Gastrocnemius medialis (tissue), 4 donors: Measurements from ENCODE around the gene BORCS5. TPM values are rescaled to one million over a fixed set of nuclear protein-coding genes. Genes with fewer than 3 reads are reported as not detected.
A peak's percentile ranks its signal among the peaks of the same experiment; 100 is the strongest.

ENCODE experiments used
- ATAC-seq, 2 donors: fragments of 150-250 bp; one replicate each; pipeline ENCODE4 v1.9.1; 2016
- DNase-seq, 2 donors: peaks; one replicate each; pipeline ENCODE4 v3.0.0-alpha.2; 2019
- H3K27ac ChIP-seq, 4 donors: fragments of 200-600 bp; sonication (generic); 1 replicate in 1 of 4; 2 replicates in 3 of 4; pipeline ENCODE4 v1.5.1; 2016 to 2018; ENCODE audit warnings: mild to moderate bottlenecking in 2 of 4, moderate library complexity in 1 of 4
- H3K27me3 ChIP-seq, 3 donors: fragments of 200-600 bp; sonication (generic) in 2 of 3; 1 replicate in 1 of 3; 2 replicates in 2 of 3; pipeline versions ENCODE4 v1.5.1 to v1.6.0; 2016 to 2019; ENCODE audit warnings: mild to moderate bottlenecking in 1 of 3, moderate library complexity in 1 of 3
- H3K36me3 ChIP-seq, 2 donors: fragments of 200-600 bp; sonication (generic) in 1 of 2; one replicate each; pipeline ENCODE4 v1.5.1; 2017 to 2018
- H3K4me1 ChIP-seq, 2 donors: fragments of 200-600 bp; sonication (generic) in 1 of 2; one replicate each; pipeline ENCODE4 v1.5.1; 2016 to 2017; ENCODE audit warnings: mild to moderate bottlenecking in 2 of 2
- H3K4me3 ChIP-seq, 4 donors: fragments of 200-600 bp; sonication (generic) in 3 of 4; 1 replicate in 1 of 4; 2 replicates in 3 of 4; pipeline ENCODE4 v1.5.1; 2016 to 2019; ENCODE audit warnings: mild to moderate bottlenecking in 2 of 4
- H3K9me3 ChIP-seq, 3 donors: fragments of 200-600 bp; sonication (generic) in 2 of 3; 1 replicate in 1 of 3; 2 replicates in 2 of 3; pipeline ENCODE4 v1.5.1; 2016 to 2019
- CTCF ChIP-seq, 5 experiments: fragments of 450-650 bp in 3 of 5; fragments of 200-600 bp in 2 of 5; sonication (generic) in 2 of 5; IDR thresholded peaks in 4 of 5; conservative IDR thresholded peaks in 1 of 5; 1 replicate in 4 of 5; 2 replicates in 1 of 5; pipeline ENCODE4 v1.5.1; 2016 to 2019; ENCODE audit warnings: antibody characterized with exemption in 5 of 5, mild to moderate bottlenecking in 3 of 5, moderate library complexity in 3 of 5
- POLR2A ChIP-seq, 2 donors: fragments of 450-650 bp; IDR thresholded peaks; one replicate each; pipeline ENCODE4 v1.6.1; 2017; ENCODE audit warnings: antibody characterized with exemption in 2 of 2, mild to moderate bottlenecking in 2 of 2, moderate library complexity in 2 of 2
- in situ Hi-C, 4 donors: fragments of 200-750 bp; cut with MboI; loops; one replicate each; pipeline versions ENCODE4 v1.15.0 to v1.8.0; 2017; ENCODE audit warnings: low sequenced_read_pairs in 4 of 4
- intact Hi-C: fragments of 100-400 bp; cut with DNase I; formaldehyde crosslinking; loops from one replicate; pipeline ENCODE4 v1.15.1; 2023; ENCODE audit warnings: low total_unique reads
- total RNA-seq, 4 donors: library from RNA; depleted of rRNA; stranded (reverse); fragments of >200 nt; gene quantifications; one replicate each; pipeline versions ENCODE4 v1.1.0 to v1.2.3, GENCODE V29; 2016

The BORCS5 gene
- total RNA-seq, 4 donors from 2014 or later, result 13.0 to 13.9 (median 13.4) TPM

GRCh38 chr12:12331896-12332295 is 25.0 kb upstream of the BORCS5 start:
- Histone ChIP-seq H3K4me1 (peaks cover 5 to 6% of the 10 kb centered on the region in 2 donors), H3K4me3 (no peak overlapping the region), H3K27ac (no peak overlapping the region), H3K9me3 (no peaks in the 10 kb centered on the region), H3K36me3 (no peaks in the 10 kb centered on the region), H3K27me3 (no peaks in the 10 kb centered on the region)
- intact Hi-C loops (no loop called here), in situ Hi-C loops (loop anchor here in 3 of 4 donors (5.0 to 25.0 kb wide), 5 partner anchors 245 to 770 kb away; no protein-coding TSS in a partner anchor)
- TF ChIP-seq CTCF (IDR thresholded peaks at IDR 0.05 in 4 of 5, conservative IDR thresholded peaks at IDR 0.05 in 1 of 5) (no peak), POLR2A (IDR thresholded peaks at IDR 0.05) (no peak)
- no peak for ATAC-seq
- DNase-seq, result no peak

- Histone ChIP-seq H3K27ac (no peak overlapping the region), H3K27me3 (no peaks in the 10 kb centered on the region), H3K4me3 (no peak overlapping the region), H3K4me1 (peaks cover 0 to 6% of the 10 kb centered on the region in 2 donors), H3K9me3 (no peaks in the 10 kb centered on the region), H3K36me3 (no peaks in the 10 kb centered on the region)
- ATAC-seq (no peak), DNase-seq (no peak)
- in situ Hi-C loops, result loop anchor here in 3 of 4 donors (5.0 to 25.0 kb wide), 5 partner anchors 246 to 771 kb away; no protein-coding TSS in a partner anchor
- intact Hi-C loops, result loop anchor here (2.0 kb wide), 1 partner anchor 251 kb away; no protein-coding TSS in a partner anchor
- TF ChIP-seq POLR2A (IDR thresholded peaks at IDR 0.05) (no peak), CTCF (IDR thresholded peaks at IDR 0.05 in 4 of 5, conservative IDR thresholded peaks at IDR 0.05 in 1 of 5) (no peak)
Observed at GRCh38 chr12:12333407-12334366, 23.2 kb upstream of the BORCS5 start.

GRCh38 chr12:12334367-12335040 is 22.4 kb upstream of the BORCS5 start:
- intact Hi-C loops, result loop anchor here (2.0 kb wide), 1 partner anchor 252 kb away; no protein-coding TSS in a partner anchor
- in situ Hi-C loops, result loop anchor here in 3 of 4 donors (5.0 to 25.0 kb wide), 5 partner anchors 247 to 772 kb away; no protein-coding TSS in a partner anchor

GRCh38 chr12:12336049-12336411 is 20.8 kb upstream of the BORCS5 start:
- Histone ChIP-seq H3K4me1 (peaks cover 0 to 6% of the 10 kb centered on the region in 2 donors), H3K36me3 (no peaks in the 10 kb centered on the region), H3K9me3 (no peaks in the 10 kb centered on the region), H3K27me3 (no peaks in the 10 kb centered on the region), H3K27ac (no peak overlapping the region), H3K4me3 (no peak overlapping the region)
- TF ChIP-seq POLR2A (IDR thresholded peaks at IDR 0.05) (no peak), CTCF (IDR thresholded peaks at IDR 0.05 in 4 of 5, conservative IDR thresholded peaks at IDR 0.05 in 1 of 5) (no peak)
- ATAC-seq (no peak), DNase-seq (no peak)
- in situ Hi-C loops (loop anchor here in 3 of 4 donors (25.0 kb wide), 3 partner anchors 249 to 774 kb away; no protein-coding TSS in a partner anchor), intact Hi-C loops (no loop called here)

More at GRCh38 chr12:12334367-12335040, 22.4 kb upstream of the BORCS5 start:
- Histone ChIP-seq H3K9me3 (no peaks in the 10 kb centered on the region), H3K4me1 (peaks cover 0 to 6% of the 10 kb centered on the region in 2 donors), H3K27ac (no peak overlapping the region), H3K27me3 (no peaks in the 10 kb centered on the region), H3K36me3 (no peaks in the 10 kb centered on the region), H3K4me3 (no peak overlapping the region)
- peak; percentile 63 to 90 (median 72) for TF ChIP-seq CTCF (IDR thresholded peaks at IDR 0.05 in 4 of 5, conservative IDR thresholded peaks at IDR 0.05 in 1 of 5)
- TF ChIP-seq POLR2A (IDR thresholded peaks at IDR 0.05), result no peak
- peak; percentile 42 to 60 for ATAC-seq
- DNase-seq, result peak in 1 of 2 donors; percentile 20
